NCI-H128 (cell line): ENCODE results near the gene LECT2.

Experiments used
- DNase-seq: peaks from one replicate; lab custom pipeline; 2025; ENCODE audit not compliant: unreplicated experiment; lab: John Stamatoyannopoulos, UW

The LECT2 gene

GRCh38 chr5:135954899-135955298, at the start of gene LECT2:
LECT2 (minus strand) TSS chr5:135954983; CDS start chr5:135954833, 150 bp downstream.
- DNase-seq, result no peak

- no peak for DNase-seq
These were observed 49.7 kb upstream of the LECT2 start for GRCh38 chr5:136004436-136004835.

- no peak for DNase-seq
These were observed 46.7 kb upstream of the LECT2 start for GRCh38 chr5:136001466-136001981.

GRCh38 chr5:136000932-136001331, 46.1 kb upstream of the LECT2 start:
- no peak for DNase-seq

GRCh38 chr5:136000147-136000546, 45.4 kb upstream of the LECT2 start:
- DNase-seq, result no peak

- no peak for DNase-seq
These were observed 44.8 kb upstream of the LECT2 start for GRCh38 chr5:135999406-136000139.

- no peak for DNase-seq
These were observed 44.1 kb upstream of the LECT2 start for GRCh38 chr5:135998889-135999288.

- no peak for DNase-seq
These were observed 43.0 kb upstream of the LECT2 start for GRCh38 chr5:135997673-135998335.

- DNase-seq, result no peak
These were observed 41.8 kb upstream of the LECT2 start for GRCh38 chr5:135996611-135997010.

- DNase-seq, result no peak
These were observed 41.2 kb upstream of the LECT2 start for GRCh38 chr5:135995976-135996375.

GRCh38 chr5:135993880-135994636, 39.3 kb upstream of the LECT2 start:
- no peak for DNase-seq

- DNase-seq, result no peak
These were observed 38.6 kb upstream of the LECT2 start for GRCh38 chr5:135993335-135993879.

GRCh38 chr5:135991429-135991828, 36.6 kb upstream of the LECT2 start:
- no peak for DNase-seq

GRCh38 chr5:135990528-135991255, 35.9 kb upstream of the LECT2 start:
- DNase-seq, result no peak

- DNase-seq, result no peak
These were observed 34.9 kb upstream of the LECT2 start for GRCh38 chr5:135989686-135990085.

GRCh38 chr5:135988546-135988945, 33.8 kb upstream of the LECT2 start:
- DNase-seq, result no peak

GRCh38 chr5:135986891-135987401, 32.2 kb upstream of the LECT2 start:
- no peak for DNase-seq

GRCh38 chr5:135986401-135986800, 31.6 kb upstream of the LECT2 start:
- no peak for DNase-seq

- DNase-seq, result no peak
These were observed 31.2 kb upstream of the LECT2 start for GRCh38 chr5:135985951-135986350.

- DNase-seq, result no peak
These were observed 25.8 kb upstream of the LECT2 start for GRCh38 chr5:135980620-135981019.
